Rectal smooth muscle tissue (tissue), 1 donor: ENCODE data around the gene NFIA.
"Not testable (repeated sequence)": the region's sequence is repeated elsewhere in the genome, so short reads cannot be mapped to it uniquely, and the experiment has no call there.

ENCODE experiments used
- H3K27ac ChIP-seq: one replicate; pipeline ENCODE4 v1.7.0; 2013; ENCODE audit warnings: low read depth, low read length, inconsistent platforms
- H3K27me3 ChIP-seq: one replicate; pipeline ENCODE4 v1.7.0; 2013; ENCODE audit warnings: low read length; ENCODE audit not compliant: control insufficient read depth, insufficient read depth
- H3K36me3 ChIP-seq: one replicate; pipeline ENCODE4 v1.7.0; 2013; ENCODE audit warnings: low read length; ENCODE audit not compliant: control insufficient read depth, insufficient read depth
- H3K4me1 ChIP-seq: one replicate; pipeline ENCODE4 v1.7.0; 2013; ENCODE audit warnings: low read length; ENCODE audit not compliant: control insufficient read depth, insufficient read depth
- H3K4me3 ChIP-seq: one replicate; pipeline ENCODE4 v1.7.0; 2013; ENCODE audit warnings: low read length
- H3K9ac ChIP-seq: one replicate; pipeline ENCODE4 v1.7.0; 2013; ENCODE audit warnings: low read length

Gene NFIA

DNA sequence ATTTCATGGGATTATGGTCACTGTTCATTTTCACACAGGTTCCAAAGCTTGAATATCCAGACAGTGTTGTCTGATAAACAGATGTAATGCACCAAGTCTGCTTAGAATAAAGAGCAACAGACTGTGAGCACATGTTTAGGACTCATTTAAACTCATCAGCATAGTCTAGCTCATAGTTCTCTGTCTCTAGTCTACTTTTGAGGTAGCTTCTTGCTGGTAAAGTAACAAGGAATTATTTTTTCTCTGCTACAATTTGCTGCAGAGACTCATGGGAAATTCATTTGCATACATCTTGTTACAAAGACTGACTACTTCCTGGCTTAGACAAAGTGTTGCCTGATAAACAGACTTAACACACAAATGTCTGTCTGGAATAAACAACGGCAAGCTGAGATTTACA is 187.2 kb downstream of the NFIA start:
- Histone ChIP-seq H3K4me1 (peaks cover 2% of the 10 kb centered on the region), H3K4me3 (no peak overlapping the region), H3K27ac (no peak overlapping the region), H3K36me3 (no peaks in the 10 kb centered on the region), H3K9ac (no peak overlapping the region), H3K27me3 (no peaks in the 10 kb centered on the region)

DNA sequence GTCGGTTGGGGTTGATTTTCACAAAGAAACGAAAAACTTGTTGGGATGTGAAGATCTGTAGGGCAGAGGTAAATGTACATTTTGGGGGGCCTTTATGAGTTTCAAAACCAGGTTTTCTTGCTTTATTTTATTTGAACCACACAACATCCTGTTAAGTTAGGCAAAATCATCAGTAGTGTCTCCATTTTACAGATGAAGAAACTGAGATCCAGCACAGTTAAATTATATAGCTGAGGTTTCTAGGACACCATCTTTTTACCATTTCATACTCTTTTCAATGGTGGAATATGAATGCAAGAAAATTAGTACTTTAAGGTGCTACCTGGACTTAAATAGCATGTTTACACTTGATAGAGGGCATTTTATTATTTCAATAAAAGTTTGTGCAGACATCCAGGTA is 187.7 kb downstream of the NFIA start:
- H3K9ac ChIP-seq, result no peak overlapping the region

DNA sequence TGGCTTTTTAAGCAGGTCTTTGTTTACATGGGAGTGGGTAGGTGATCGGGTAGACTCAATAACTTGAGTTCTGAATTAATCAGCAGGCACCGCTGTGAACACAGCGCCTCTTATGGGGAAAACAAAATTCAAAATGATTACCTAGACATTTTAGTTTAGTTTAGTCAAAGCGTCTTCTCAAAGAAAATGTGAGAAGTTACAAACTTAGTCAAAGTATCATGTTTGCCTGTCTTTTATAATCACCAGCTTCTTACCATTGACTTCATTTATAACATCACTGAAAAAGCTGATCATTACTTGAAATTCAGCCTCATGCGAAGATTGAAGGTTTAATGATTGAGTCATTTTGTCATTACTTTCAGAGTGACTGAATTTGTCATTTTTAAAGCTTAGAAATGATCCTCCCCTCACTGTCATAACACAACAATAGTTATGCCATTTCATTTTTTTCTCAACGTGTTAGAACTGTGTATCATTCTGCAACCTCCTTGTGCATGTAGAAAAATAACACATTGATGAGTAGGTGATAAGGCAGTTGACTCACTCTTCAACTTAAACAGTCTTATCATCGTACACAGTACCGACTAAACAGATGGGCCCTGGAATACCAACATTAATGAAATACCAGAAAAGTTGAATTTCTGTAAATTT is 188.5 kb downstream of the NFIA start:
- Histone ChIP-seq H3K4me3 (no peak overlapping the region), H3K9ac (no peak overlapping the region), H3K27ac (no peak overlapping the region), H3K4me1 (peaks cover 2% of the 10 kb centered on the region), H3K36me3 (no peaks in the 10 kb centered on the region), H3K27me3 (no peaks in the 10 kb centered on the region)

More for the DNA sequence above, 187.7 kb downstream of the NFIA start:
- Histone ChIP-seq H3K27me3 (no peaks in the 10 kb centered on the region), H3K4me1 (peaks cover 2% of the 10 kb centered on the region), H3K4me3 (no peak overlapping the region), H3K27ac (no peak overlapping the region), H3K36me3 (no peaks in the 10 kb centered on the region)

GRCh38 chr1:61271412-61271789 is 189.0 kb downstream of the NFIA start:
- Histone ChIP-seq H3K4me1 (peaks cover 5% of the 10 kb centered on the region), H3K27ac (no peak overlapping the region), H3K9ac (no peak overlapping the region)

DNA sequence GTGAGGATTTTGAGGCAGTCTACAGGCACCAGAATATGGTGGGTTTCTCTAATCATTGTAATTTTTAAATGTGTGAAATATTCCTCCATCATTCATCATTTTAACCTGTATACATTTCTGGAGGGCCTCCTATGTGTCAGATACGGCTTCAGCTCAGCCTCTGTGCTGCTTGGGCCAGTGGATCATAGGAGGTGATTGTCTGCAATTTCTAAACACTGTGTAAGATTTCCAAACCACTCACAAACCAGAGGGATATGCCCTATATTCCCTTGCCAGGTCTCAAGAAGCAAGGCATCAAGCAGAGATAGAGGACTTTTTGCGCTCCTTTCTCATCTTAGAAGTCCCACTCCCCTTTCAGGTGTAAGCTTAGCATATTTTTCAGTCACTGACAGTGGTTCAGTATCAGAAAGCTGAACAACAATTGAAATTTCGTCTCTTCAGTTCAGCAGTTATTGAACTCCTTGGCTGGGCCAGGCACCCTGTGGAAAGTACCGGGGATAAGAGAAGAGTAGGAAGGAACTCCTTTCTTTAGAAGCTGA is 190.9 kb downstream of the NFIA start:
- H3K4me3 ChIP-seq, result no peak overlapping the region
- H3K27me3 ChIP-seq, result no peaks in the 10 kb centered on the region
- H3K36me3 ChIP-seq, result no peaks in the 10 kb centered on the region
- H3K9ac ChIP-seq, result no peak overlapping the region
- H3K4me1 ChIP-seq, result peaks cover 4% of the 10 kb centered on the region
- no peak overlapping the region for H3K27ac ChIP-seq

More at GRCh38 chr1:61271412-61271789, 189.0 kb downstream of the NFIA start:
- H3K4me3 ChIP-seq, result no peak overlapping the region
- no peaks in the 10 kb centered on the region for H3K36me3 ChIP-seq
- H3K27me3 ChIP-seq, result no peaks in the 10 kb centered on the region

- H3K9ac ChIP-seq, result no peak overlapping the region
- H3K36me3 ChIP-seq, result no peaks in the 10 kb centered on the region
- H3K27ac ChIP-seq, result no peak overlapping the region
- H3K4me1 ChIP-seq, result peaks cover 4% of the 10 kb centered on the region
- H3K4me3 ChIP-seq, result no peak overlapping the region
- no peaks in the 10 kb centered on the region for H3K27me3 ChIP-seq
Measured at GRCh38 chr1:61273861-61274260, 191.5 kb downstream of the NFIA start.

DNA sequence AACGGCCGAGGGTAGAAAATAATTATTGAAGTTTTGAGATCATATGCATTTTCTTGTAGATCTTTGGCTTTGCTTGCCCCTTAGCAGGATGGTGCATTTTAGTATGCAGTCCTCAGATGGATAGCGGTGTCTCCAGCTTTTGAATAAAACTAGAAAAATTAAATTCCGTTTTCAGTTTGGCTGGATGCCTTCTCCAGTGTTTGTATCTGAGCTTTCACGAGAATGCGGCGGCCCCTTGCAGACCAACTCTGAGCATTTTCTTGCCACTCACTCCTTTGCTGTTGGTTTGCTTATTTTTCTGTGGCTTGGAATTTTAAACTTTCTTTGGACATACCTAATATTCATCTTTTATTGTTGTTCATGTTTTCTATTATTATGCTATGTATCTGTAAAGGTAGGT is 192.6 kb downstream of the NFIA start:
- Histone ChIP-seq H3K36me3 (no peaks in the 10 kb centered on the region), H3K4me3 (no peak overlapping the region), H3K4me1 (peaks cover 8% of the 10 kb centered on the region), H3K27ac (no peak overlapping the region), H3K9ac (no peak overlapping the region), H3K27me3 (no peaks in the 10 kb centered on the region)

- Histone ChIP-seq H3K4me3 (no peak overlapping the region), H3K9ac (no peak overlapping the region), H3K27ac (no peak overlapping the region), H3K27me3 (no peaks in the 10 kb centered on the region), H3K4me1 (peaks cover 10% of the 10 kb centered on the region), H3K36me3 (no peaks in the 10 kb centered on the region)
Measured at GRCh38 chr1:61276246-61276645, 193.9 kb downstream of the NFIA start.

DNA sequence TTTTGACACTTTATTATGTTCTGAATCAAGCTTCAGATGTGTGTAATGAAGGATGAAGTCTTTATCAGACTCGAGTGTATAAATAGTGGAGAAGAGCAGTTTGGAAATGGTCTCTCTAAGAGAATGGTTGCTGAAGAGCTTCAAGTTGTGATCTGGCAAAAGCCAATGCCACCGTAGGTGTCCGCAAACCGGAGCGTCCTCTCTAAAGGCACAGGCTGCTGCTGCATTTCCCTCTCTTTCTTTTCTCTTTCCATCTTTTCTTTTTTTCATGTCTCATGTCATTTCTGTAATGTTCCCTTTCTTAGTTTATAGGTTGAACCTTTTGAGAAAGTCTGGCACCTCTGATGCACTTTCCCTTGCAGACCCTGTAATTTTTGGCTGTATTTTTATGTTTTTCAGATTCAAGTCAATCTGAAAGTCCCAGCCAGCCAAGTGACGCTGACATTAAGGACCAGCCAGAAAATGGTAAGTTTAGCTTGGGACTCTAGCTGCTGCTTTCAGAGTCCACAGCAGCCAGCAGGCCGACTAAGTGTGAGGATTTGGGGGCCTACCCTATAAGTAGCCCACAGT is 194.8 kb downstream of the NFIA start:
- no peak overlapping the region for H3K9ac ChIP-seq
- no peaks in the 10 kb centered on the region for H3K36me3 ChIP-seq
- H3K4me1 ChIP-seq, result peaks cover 10% of the 10 kb centered on the region
- no peak overlapping the region for H3K27ac ChIP-seq
- H3K4me3 ChIP-seq, result no peak overlapping the region
- H3K27me3 ChIP-seq, result no peaks in the 10 kb centered on the region

DNA sequence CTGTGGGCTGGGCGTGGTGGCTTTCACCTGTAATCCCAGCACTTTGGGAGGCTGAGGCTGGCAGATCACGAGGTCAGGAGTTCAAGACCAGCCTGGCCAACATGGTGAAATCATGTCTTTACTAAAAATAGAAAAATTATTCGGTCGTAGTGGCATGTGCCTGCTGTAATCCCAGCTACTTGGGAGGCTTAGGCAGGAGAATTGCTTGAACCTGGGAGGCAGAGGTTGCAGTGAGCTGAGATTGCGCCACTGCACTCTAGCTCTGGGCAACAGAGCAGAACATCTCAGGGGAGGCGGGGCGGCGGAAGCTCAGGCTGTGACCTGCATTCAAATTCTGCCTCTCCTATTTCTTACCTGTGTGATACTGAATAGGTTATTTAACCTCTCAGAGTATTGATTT is 196.1 kb downstream of the NFIA start:
- H3K4me1 ChIP-seq, result peaks cover 10% of the 10 kb centered on the region
- H3K36me3 ChIP-seq, H3K27ac ChIP-seq, H3K27me3 ChIP-seq, H3K4me3 ChIP-seq, H3K9ac ChIP-seq: not testable (repeated sequence)

GRCh38 chr1:61278966-61279365 is 196.6 kb downstream of the NFIA start:
- H3K4me3 ChIP-seq, result no peak overlapping the region

GRCh38 chr1:61279570-61279969 is 197.2 kb downstream of the NFIA start:
- no peak overlapping the region for H3K9ac ChIP-seq
- no peaks in the 10 kb centered on the region for H3K36me3 ChIP-seq
- H3K27ac ChIP-seq, result peak overlapping the region; percentile 63
- no peak overlapping the region for H3K4me3 ChIP-seq
- H3K27me3 ChIP-seq, result no peaks in the 10 kb centered on the region
- peaks cover 10% of the 10 kb centered on the region for H3K4me1 ChIP-seq

More at GRCh38 chr1:61278966-61279365, 196.6 kb downstream of the NFIA start:
- Histone ChIP-seq H3K4me1 (peaks cover 10% of the 10 kb centered on the region), H3K27ac (peak overlapping the region; percentile 63), H3K27me3 (no peaks in the 10 kb centered on the region), H3K9ac (no peak overlapping the region), H3K36me3 (no peaks in the 10 kb centered on the region)

- no peaks in the 10 kb centered on the region for H3K36me3 ChIP-seq
- H3K4me3 ChIP-seq, result no peak overlapping the region
- no peaks in the 10 kb centered on the region for H3K27me3 ChIP-seq
- H3K9ac ChIP-seq, result no peak overlapping the region
- H3K27ac ChIP-seq, result no peak overlapping the region
- H3K4me1 ChIP-seq, result peaks cover 10% of the 10 kb centered on the region
Measured at GRCh38 chr1:61280452-61280851, 198.1 kb downstream of the NFIA start.
